ENCODE results near the gene ABI3BP.

Gene ABI3BP

GRCh38 chr3:100775226-100775625 is 218.0 kb downstream of the ABI3BP start:
- no peak for DNase-seq (ENCODE audit: low read depth)

GRCh38 chr3:100769693-100770092 is 223.5 kb downstream of the ABI3BP start:
- no peak for DNase-seq (ENCODE audit: low read depth)

DNA sequence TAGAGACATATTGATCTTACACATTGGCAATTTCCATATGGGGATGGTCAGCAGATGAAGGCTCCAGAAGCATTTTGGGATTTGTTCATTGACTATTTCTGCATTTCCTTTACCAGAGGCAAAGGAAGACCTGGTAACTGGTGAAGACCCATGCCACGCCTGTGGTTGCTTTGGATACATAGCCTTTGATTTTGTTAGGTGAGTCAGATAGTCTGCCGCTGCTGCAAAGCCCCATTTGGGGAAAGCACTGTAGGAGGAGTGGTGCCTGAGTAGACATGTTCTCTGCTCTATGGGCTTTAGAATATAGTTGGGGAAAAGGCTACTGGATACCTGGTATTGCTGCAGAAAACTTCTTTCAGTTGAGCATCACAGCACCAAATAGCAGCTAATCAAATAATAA is 227.2 kb downstream of the ABI3BP start:
- no peak for DNase-seq (ENCODE audit: low read depth)

DNA sequence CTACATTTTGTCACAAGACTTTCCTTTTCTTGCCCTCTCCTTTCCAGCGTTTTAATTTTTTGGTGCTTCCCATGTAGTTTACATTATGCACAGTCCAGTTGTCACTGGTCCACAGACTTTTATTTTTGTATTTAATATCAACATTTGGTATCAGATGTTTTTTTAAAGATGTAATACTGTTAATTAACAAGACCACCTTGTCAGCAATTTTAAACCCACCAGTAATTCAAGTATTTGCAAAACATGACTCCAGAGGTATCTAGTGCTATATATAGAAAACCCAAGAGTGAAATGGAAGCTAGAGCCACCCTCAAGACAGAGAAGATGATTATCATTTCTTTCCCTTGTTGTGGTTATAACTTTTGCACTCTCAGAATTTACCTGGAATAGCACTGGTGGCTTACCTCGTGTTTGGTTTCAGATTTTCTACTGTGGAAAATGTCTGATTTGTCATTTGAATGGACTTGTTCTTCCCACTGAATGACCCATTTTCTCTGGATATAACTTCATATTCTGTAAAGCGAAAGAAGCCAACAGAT is 227.7 kb downstream of the ABI3BP start:
- no peak for DNase-seq (ENCODE audit: low read depth)

DNA sequence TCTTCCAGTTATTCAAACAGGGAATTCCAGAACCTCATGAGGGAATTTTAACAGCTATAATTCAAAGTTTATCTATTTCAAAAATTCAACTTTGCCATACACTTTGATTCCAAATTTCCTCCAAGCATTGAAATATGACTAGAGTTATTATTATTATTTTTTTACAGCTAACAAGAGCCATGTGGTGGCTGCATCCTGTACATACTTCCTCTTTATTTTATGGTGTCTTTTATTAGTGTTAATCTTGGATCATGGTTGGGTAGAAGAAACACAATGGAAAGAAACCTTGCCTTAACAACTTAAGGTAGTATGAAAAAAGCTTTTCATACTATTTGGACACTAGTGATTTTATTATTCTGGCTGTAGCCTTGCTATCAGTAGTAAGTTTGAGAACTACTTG is 231.3 kb downstream of the ABI3BP start:
- DNase-seq (ENCODE audit: low read depth), result no peak

DNA sequence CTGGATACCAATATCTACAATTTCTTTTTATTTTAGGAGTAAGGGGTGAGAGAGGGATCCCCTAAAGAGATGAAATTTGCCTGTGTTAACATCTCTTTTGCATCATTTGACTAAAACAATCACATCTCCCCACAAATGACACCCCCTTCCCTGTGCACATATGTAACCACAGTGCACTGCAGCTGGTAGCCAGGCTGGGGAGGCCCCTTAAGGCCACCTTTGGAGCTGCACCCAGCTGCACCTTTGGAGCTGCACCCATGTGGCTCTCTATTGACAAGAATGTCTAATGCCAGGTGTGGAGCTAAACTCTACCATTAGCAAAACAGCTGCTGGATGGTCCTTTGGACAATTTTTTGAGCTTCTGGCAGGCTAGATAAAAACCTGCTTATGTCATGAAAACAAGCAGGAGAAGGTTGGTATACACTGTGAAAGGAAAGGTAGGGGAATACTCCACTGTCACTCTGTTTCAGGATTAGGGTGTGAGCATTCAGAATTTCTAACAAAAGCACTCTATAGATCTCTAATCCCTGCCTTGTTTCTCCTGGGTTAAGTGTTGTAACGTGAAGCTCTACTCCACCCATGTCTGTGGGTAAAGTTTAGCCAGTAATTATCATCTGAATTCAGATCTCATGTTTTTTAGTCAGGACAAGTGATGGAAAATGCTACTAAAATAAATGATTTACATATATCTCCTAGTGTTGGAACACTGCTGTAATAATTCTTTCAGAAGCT is 231.8 kb downstream of the ABI3BP start:
- DNase-seq (ENCODE audit: low read depth), result no peak

DNA sequence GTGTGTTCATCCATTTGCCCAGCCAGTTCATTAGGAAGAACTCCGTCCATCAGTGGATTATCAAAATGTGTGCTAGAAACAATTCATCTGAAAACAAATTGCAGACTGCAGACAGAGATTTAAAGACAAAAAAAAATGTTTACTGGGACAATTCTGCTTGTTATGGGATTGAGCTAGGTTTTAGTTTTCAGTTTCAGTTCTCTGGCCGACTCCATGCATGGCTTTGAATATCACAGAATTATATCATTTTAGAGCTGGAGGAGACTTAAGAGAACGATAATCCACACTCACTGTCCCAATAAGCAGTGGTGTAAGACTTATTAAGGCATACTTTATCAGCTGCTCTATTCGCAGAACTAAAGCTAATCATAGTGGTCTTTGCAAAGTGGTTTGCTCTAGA is 232.8 kb downstream of the ABI3BP start:
- no peak for DNase-seq (ENCODE audit: low read depth)

GRCh38 chr3:100759950-100760349 is 233.3 kb downstream of the ABI3BP start:
- DNase-seq (ENCODE audit: low read depth), result no peak

DNA sequence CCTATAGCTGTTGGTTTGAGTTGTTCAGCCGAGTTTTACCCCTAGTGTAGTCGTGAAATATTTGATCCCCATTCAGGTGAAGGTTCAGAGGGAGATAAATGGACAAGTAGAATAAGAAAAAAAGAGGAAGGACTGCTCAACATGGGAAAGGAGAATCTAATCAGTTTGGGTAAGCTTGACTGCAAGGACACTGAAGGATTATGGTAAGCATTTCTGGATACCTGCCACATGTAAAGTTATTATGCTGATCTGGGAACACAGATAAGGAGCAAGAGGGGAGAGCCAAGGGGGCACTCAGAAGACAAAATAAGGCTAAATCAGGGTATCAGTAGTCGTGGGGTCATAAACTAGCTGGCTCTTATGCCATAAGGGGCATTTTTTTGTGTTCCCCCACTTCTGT is 234.1 kb downstream of the ABI3BP start:
- DNase-seq (ENCODE audit: low read depth), result no peak

DNA sequence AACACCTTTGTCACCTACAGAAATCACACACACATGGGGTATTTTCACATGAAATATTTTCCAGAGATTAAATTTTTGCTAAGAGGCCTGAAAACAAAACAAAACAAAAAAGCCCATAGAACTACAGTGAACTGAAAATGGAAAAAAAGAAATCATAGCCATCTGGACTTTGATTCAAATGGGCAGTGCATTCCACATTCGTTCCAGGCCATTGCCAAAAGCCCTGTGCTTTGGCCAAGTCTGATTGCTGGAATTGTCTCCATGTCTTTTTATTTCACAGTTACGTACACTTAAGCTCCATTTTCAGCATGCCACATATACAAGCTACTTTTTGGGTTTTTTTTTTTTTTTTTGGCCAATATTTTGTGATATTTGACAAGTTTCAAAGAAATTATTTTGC is 236.8 kb downstream of the ABI3BP start:
- no peak for DNase-seq (ENCODE audit: low read depth)

DNA sequence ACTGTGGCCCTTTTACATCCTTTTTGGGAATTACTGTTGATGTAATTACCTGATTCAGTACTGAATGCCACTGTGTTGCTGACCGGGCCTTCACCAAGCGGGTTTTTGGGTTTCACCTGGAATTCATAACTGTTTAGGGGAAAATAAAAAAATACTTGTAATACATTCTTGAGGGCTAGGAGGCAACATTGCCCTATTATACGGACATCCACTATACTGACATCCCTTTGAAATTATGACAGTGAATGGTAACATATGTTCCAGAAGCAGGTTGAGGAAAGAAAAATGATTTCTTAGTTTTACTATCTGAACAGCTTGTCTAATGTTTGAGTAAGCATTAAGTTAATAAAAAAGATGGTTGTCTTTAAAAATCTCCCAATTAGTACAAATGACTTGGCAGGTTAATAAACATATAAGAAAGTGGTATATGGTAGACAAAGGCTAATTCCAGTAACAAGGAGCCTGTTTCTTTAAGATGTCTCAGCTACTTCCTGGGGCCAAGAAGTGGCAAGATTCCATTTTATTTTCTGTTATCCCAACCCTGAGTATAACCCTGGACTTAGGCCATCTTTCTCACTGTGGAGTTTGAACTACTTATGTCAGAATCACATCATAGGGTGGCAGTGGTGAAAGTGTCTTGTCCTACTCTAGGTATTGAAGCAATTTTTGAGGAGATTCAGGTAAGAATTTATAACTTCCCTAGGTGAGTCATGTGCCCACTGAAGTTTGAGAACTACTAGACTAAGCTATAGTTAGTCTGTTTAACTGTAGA is 238.5 kb downstream of the ABI3BP start:
- no peak for DNase-seq (ENCODE audit: low read depth)

GRCh38 chr3:100753846-100754245 is 239.4 kb downstream of the ABI3BP start:
- DNase-seq (ENCODE audit: low read depth), result no peak

GRCh38 chr3:100748967-100749366 is 244.3 kb downstream of the ABI3BP start:
- no peak for DNase-seq (ENCODE audit: low read depth)

- DNase-seq (ENCODE audit: low read depth), result no peak
These were observed 245.0 kb downstream of the ABI3BP start for GRCh38 chr3:100748220-100748619.

GRCh38 chr3:100746092-100746491 is 247.1 kb downstream of the ABI3BP start:
- no peak for DNase-seq (ENCODE audit: low read depth)

GRCh38 chr3:100745617-100746016 is 247.6 kb downstream of the ABI3BP start:
- DNase-seq (ENCODE audit: low read depth), result no peak

DNA sequence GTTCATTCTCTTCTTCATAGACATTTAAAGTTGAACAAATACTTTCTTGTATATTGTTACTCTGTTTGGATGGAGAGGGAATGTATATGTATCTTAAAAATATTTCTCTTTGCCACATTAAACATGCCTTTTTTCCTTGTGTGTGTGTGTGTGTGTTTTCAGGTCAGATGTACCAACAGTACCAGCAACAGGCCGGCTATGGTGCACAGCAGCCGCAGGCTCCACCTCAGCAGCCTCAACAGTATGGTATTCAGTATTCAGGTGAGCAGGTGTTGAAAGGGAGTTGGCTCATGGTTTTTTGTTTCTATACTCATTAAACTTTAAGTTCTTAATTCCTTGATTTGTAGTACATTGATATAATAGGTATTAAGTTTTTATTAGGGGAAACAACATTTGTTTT is 248.6 kb downstream of the ABI3BP start:
- no peak for DNase-seq (ENCODE audit: low read depth)

- DNase-seq (ENCODE audit: low read depth), result no peak
These were observed 249.7 kb downstream of the ABI3BP start for GRCh38 chr3:100743535-100743934.

DNA sequence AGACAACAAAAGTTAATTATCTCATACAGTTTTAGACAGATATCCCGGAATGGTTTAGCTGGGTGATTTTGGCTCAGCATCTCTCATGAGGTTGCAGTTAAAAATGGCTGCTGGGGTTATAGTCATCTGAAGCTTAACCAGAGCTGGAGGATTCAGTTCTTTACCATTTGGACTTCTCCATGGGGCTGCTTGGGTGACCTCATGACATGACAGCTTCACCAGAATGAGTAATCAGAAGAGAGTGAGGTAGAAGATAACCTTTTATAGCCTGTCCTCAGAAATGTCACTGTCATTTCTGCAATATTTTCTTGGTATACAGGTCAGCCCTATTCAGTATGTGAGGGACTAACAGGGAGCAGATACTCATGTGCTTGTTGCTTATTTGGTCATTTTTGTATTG is 253.0 kb downstream of the ABI3BP start:
- DNase-seq (ENCODE audit: low read depth), result no peak

DNA sequence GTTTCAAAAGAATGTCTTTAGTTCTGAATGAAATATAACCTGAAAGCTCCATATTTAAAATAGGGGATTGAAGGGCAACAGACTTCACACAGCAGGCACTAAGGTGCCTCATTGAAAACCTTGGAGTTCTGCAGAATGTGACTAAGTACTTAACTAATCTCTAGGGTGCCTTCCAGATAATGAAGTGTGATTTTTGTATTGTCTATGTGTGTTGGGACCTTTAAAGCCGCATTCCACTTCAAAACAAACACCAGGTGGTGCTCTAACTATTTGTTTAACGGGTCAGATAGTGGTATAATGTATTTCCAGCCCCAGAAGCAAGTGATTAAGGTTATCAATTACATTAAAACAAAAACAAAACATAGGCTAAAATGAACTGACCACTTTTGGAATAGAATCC is 255.9 kb downstream of the ABI3BP start:
- no peak for DNase-seq (ENCODE audit: low read depth)

DNA sequence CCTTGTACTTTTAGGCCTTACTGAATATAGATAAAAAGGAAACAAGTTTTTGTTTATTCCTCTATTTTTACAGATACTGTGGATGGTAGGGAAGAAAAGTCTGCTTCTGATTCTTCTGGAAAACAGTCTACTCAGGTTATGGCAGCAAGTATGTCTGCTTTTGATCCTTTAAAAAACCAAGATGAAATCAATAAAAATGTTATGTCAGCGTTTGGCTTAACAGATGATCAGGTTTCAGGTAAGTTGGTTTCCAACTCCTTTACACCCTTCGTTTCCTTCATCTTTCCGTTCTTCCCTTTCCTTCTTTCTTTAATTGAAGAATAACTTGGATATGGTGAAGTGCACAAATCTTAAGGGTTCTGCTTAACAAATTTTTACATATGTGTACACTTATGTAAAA is 260.8 kb downstream of the ABI3BP start:
- no peak for DNase-seq (ENCODE audit: low read depth)

DNA sequence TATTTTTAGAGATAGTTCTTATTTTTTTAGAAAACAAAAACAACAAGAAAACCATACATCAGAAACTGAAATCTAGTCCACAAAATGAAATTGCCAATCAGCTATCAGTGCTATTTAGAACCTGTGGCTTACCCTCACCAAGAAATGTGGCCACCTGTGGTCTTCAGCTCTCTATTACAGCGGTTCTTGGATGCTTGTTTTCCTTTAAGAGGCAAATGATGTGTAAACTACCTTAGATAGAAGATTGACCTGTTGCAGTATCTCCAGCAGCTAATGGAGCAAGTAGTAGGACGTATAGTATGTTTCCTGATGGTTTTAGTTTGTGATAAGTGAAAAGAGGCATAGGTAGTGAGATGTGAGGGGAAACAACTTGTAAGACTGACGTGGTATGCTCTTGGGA is 262.7 kb downstream of the ABI3BP start:
- no peak for DNase-seq (ENCODE audit: low read depth)

GRCh38 chr3:100726706-100727105 is 266.5 kb downstream of the ABI3BP start:
- no peak for DNase-seq (ENCODE audit: low read depth)

Measured in stimulated activated CD8-positive, alpha-beta memory T cell treated with anti-CD3 and anti-CD28 coated beads, Interleukin-12 subunit alpha, Interleukin-12 subunit beta, amount 100 ng/mL, for 1 hour (primary cell).